ENCODE measurements around the gene VPS26B.

Gene VPS26B

GRCh38 chr11:134223121-134223520 lies 1.4 kb upstream of the VPS26B start:
- peaks cover 65% of the 10 kb centered on the region for H3K4me1 Mint-ChIP-seq (ENCODE audit: low read depth)
- H3K27ac Mint-ChIP-seq, result peak overlapping the region; percentile 95
- H3K9me3 Mint-ChIP-seq, result no peaks in the 10 kb centered on the region
- peak; percentile 9 for DNase-seq (ENCODE audit: low spot score)
- peaks cover 45% of the 10 kb centered on the region for H3K36me3 Mint-ChIP-seq (ENCODE audit: low read depth)
- peak overlapping the region; percentile 96 for H3K4me3 Mint-ChIP-seq
- no peaks in the 10 kb centered on the region for H3K27me3 Mint-ChIP-seq (ENCODE audit: low read depth)

GRCh38 chr11:134224710-134225664 lies 516 bp downstream of the VPS26B start:
- H3K9me3 Mint-ChIP-seq, result no peaks in the 10 kb centered on the region
- DNase-seq (ENCODE audit: low spot score), result peak; percentile 71
- H3K27ac Mint-ChIP-seq, result peak overlapping the region; percentile 94
- peaks cover 68% of the 10 kb centered on the region for H3K4me1 Mint-ChIP-seq (ENCODE audit: low read depth)
- H3K4me3 Mint-ChIP-seq, result peak overlapping the region; percentile 95
- H3K36me3 Mint-ChIP-seq (ENCODE audit: low read depth), result peaks cover 37% of the 10 kb centered on the region
- no peaks in the 10 kb centered on the region for H3K27me3 Mint-ChIP-seq (ENCODE audit: low read depth)

GRCh38 chr11:134226806-134227325 lies 2.4 kb downstream of the VPS26B start:
- peaks cover 68% of the 10 kb centered on the region for H3K4me1 Mint-ChIP-seq (ENCODE audit: low read depth)
- H3K4me3 Mint-ChIP-seq, result peak overlapping the region; percentile 95
- H3K27ac Mint-ChIP-seq, result no peak overlapping the region
- no peaks in the 10 kb centered on the region for H3K9me3 Mint-ChIP-seq
- no peaks in the 10 kb centered on the region for H3K27me3 Mint-ChIP-seq (ENCODE audit: low read depth)
- peaks cover 29% of the 10 kb centered on the region for H3K36me3 Mint-ChIP-seq (ENCODE audit: low read depth)
- DNase-seq (ENCODE audit: low spot score), result no peak

- Mint-ChIP-seq H3K36me3 (ENCODE audit: low read depth) (peaks cover 19% of the 10 kb centered on the region), H3K27me3 (ENCODE audit: low read depth) (no peaks in the 10 kb centered on the region), H3K4me1 (ENCODE audit: low read depth) (peaks cover 67% of the 10 kb centered on the region), H3K27ac (no peak overlapping the region), H3K9me3 (no peaks in the 10 kb centered on the region), H3K4me3 (no peak overlapping the region)
- DNase-seq (ENCODE audit: low spot score), result no peak
Observed at GRCh38 chr11:134228625-134229024, 4.2 kb downstream of the VPS26B start.

GRCh38 chr11:134229126-134229790 lies 4.8 kb downstream of the VPS26B start:
- H3K27me3 Mint-ChIP-seq (ENCODE audit: low read depth), result no peaks in the 10 kb centered on the region
- DNase-seq (ENCODE audit: low spot score), result no peak
- H3K36me3 Mint-ChIP-seq (ENCODE audit: low read depth), result peaks cover 14% of the 10 kb centered on the region
- H3K27ac Mint-ChIP-seq, result peak overlapping the region; percentile 28
- no peak overlapping the region for H3K4me3 Mint-ChIP-seq
- H3K9me3 Mint-ChIP-seq, result no peaks in the 10 kb centered on the region
- peaks cover 67% of the 10 kb centered on the region for H3K4me1 Mint-ChIP-seq (ENCODE audit: low read depth)

- DNase-seq (ENCODE audit: low spot score), result no peak
- Mint-ChIP-seq H3K4me1 (ENCODE audit: low read depth) (peaks cover 67% of the 10 kb centered on the region), H3K27me3 (ENCODE audit: low read depth) (no peaks in the 10 kb centered on the region), H3K36me3 (ENCODE audit: low read depth) (peaks cover 18% of the 10 kb centered on the region), H3K4me3 (no peak overlapping the region), H3K9me3 (no peaks in the 10 kb centered on the region), H3K27ac (no peak overlapping the region)
Observed at GRCh38 chr11:134230339-134230738, 5.9 kb downstream of the VPS26B start.

- Mint-ChIP-seq H3K4me3 (no peak overlapping the region), H3K9me3 (no peaks in the 10 kb centered on the region), H3K27me3 (ENCODE audit: low read depth) (no peaks in the 10 kb centered on the region), H3K27ac (peak overlapping the region; percentile 24), H3K4me1 (ENCODE audit: low read depth) (peaks cover 49% of the 10 kb centered on the region), H3K36me3 (ENCODE audit: low read depth) (peaks cover 18% of the 10 kb centered on the region)
- DNase-seq (ENCODE audit: low spot score), result no peak
Observed at GRCh38 chr11:134231958-134232659, 7.6 kb downstream of the VPS26B start.

- Mint-ChIP-seq H3K9me3 (no peaks in the 10 kb centered on the region), H3K4me1 (ENCODE audit: low read depth) (peaks cover 33% of the 10 kb centered on the region), H3K36me3 (ENCODE audit: low read depth) (peaks cover 19% of the 10 kb centered on the region), H3K27ac (no peak overlapping the region), H3K27me3 (ENCODE audit: low read depth) (no peaks in the 10 kb centered on the region), H3K4me3 (no peak overlapping the region)
- no peak for DNase-seq (ENCODE audit: low spot score)
Observed at GRCh38 chr11:134233729-134234179, 9.3 kb downstream of the VPS26B start.

- Mint-ChIP-seq H3K9me3 (no peaks in the 10 kb centered on the region), H3K27me3 (ENCODE audit: low read depth) (no peaks in the 10 kb centered on the region), H3K27ac (no peak overlapping the region), H3K4me1 (ENCODE audit: low read depth) (peaks cover 19% of the 10 kb centered on the region), H3K36me3 (ENCODE audit: low read depth) (peaks cover 23% of the 10 kb centered on the region), H3K4me3 (no peak overlapping the region)
- no peak for DNase-seq (ENCODE audit: low spot score)
Observed at GRCh38 chr11:134235399-134235798, 10.9 kb downstream of the VPS26B start.

- Mint-ChIP-seq H3K9me3 (no peaks in the 10 kb centered on the region), H3K27ac (no peak overlapping the region), H3K27me3 (ENCODE audit: low read depth) (no peaks in the 10 kb centered on the region), H3K36me3 (ENCODE audit: low read depth) (peaks cover 23% of the 10 kb centered on the region), H3K4me1 (ENCODE audit: low read depth) (peaks cover 10% of the 10 kb centered on the region), H3K4me3 (no peak overlapping the region)
- no peak for DNase-seq (ENCODE audit: low spot score)
Observed at GRCh38 chr11:134236834-134237556, 12.5 kb downstream of the VPS26B start.

- no peak overlapping the region for H3K27ac Mint-ChIP-seq
- no peaks in the 10 kb centered on the region for H3K27me3 Mint-ChIP-seq (ENCODE audit: low read depth)
- peaks cover 27% of the 10 kb centered on the region for H3K36me3 Mint-ChIP-seq (ENCODE audit: low read depth)
- peaks cover 5% of the 10 kb centered on the region for H3K4me1 Mint-ChIP-seq (ENCODE audit: low read depth)
- H3K9me3 Mint-ChIP-seq, result no peaks in the 10 kb centered on the region
- no peak for DNase-seq (ENCODE audit: low spot score)
- H3K4me3 Mint-ChIP-seq, result no peak overlapping the region
Observed at GRCh38 chr11:134237557-134237922, 13.1 kb downstream of the VPS26B start.

GRCh38 chr11:134238956-134239355 lies 14.5 kb downstream of the VPS26B start:
- H3K27me3 Mint-ChIP-seq (ENCODE audit: low read depth), result no peaks in the 10 kb centered on the region
- H3K36me3 Mint-ChIP-seq (ENCODE audit: low read depth), result peaks cover 38% of the 10 kb centered on the region
- no peak overlapping the region for H3K4me3 Mint-ChIP-seq
- no peak for DNase-seq (ENCODE audit: low spot score)
- no peaks in the 10 kb centered on the region for H3K9me3 Mint-ChIP-seq
- no peak overlapping the region for H3K27ac Mint-ChIP-seq
- no peaks in the 10 kb centered on the region for H3K4me1 Mint-ChIP-seq (ENCODE audit: low read depth)

GRCh38 chr11:134240592-134240991 lies 16.1 kb downstream of the VPS26B start:
- no peaks in the 10 kb centered on the region for H3K27me3 Mint-ChIP-seq (ENCODE audit: low read depth)
- no peak overlapping the region for H3K4me3 Mint-ChIP-seq
- H3K27ac Mint-ChIP-seq, result no peak overlapping the region
- H3K36me3 Mint-ChIP-seq (ENCODE audit: low read depth), result peaks cover 41% of the 10 kb centered on the region
- no peaks in the 10 kb centered on the region for H3K4me1 Mint-ChIP-seq (ENCODE audit: low read depth)
- no peak for DNase-seq (ENCODE audit: low spot score)
- H3K9me3 Mint-ChIP-seq, result no peaks in the 10 kb centered on the region

All from T-helper 2 cell treated with Interferon-gamma antibody and Interleukin-4, amounts not matched to agents 5 μg/mL and 100 μg/mL, for 36 hours (primary cell).